Activated naive CD4-positive, alpha-beta T cell treated with anti-CD3 and anti-CD28 coated beads for 36 hours (primary cell): ENCODE measurements around the gene DAPK1. TPM values are rescaled to one million over a fixed set of nuclear protein-coding genes. Genes with fewer than 3 reads are reported as not detected.

Source experiments
- CTCF ChIA-PET: fragments of 350-600 bp; sonication (Branson Sonifier 250); formaldehyde crosslinking; loops from one replicate; lab custom pipeline; 2021; ENCODE audit warnings: antibody characterized with exemption; lab: Charles Lee
- DNase-seq: peaks from one replicate; pipeline ENCODE4 v3.0.0-alpha.2; 2020
- H3K27ac Mint-ChIP-seq: one replicate; pipeline ENCODE4 v1.8.0; 2021; ENCODE audit warnings: mild to moderate bottlenecking, mixed read lengths
- H3K27me3 Mint-ChIP-seq: one replicate; pipeline ENCODE4 v1.8.0; 2021; ENCODE audit warnings: low read depth, mixed read lengths
- H3K36me3 Mint-ChIP-seq: one replicate; pipeline ENCODE4 v1.8.0; 2021; ENCODE audit warnings: low read depth, mixed read lengths
- H3K4me1 Mint-ChIP-seq: one replicate; pipeline ENCODE4 v1.8.0; 2021; ENCODE audit warnings: low read depth, mixed read lengths
- H3K4me3 Mint-ChIP-seq: one replicate; pipeline ENCODE4 v1.8.0; 2021; ENCODE audit warnings: mild to moderate bottlenecking, moderate library complexity, mixed read lengths
- H3K9me3 Mint-ChIP-seq: one replicate; pipeline ENCODE4 v1.8.0; 2021; ENCODE audit warnings: mixed read lengths
- intact Hi-C: fragments of 100-400 bp; cut with micrococcal nuclease; formaldehyde crosslinking; loops from one replicate; pipeline ENCODE4 v1.15.1; 2023
- total RNA-seq, 2 experiments: library from RNA; stranded (reverse); gene quantifications; one replicate each; pipeline ENCODE4 v1.2.3, GENCODE V29; 2021

Gene DAPK1
- total RNA-seq, 2 experiments from 2014 or later, result 0.20 to 0.50 TPM

DNA sequence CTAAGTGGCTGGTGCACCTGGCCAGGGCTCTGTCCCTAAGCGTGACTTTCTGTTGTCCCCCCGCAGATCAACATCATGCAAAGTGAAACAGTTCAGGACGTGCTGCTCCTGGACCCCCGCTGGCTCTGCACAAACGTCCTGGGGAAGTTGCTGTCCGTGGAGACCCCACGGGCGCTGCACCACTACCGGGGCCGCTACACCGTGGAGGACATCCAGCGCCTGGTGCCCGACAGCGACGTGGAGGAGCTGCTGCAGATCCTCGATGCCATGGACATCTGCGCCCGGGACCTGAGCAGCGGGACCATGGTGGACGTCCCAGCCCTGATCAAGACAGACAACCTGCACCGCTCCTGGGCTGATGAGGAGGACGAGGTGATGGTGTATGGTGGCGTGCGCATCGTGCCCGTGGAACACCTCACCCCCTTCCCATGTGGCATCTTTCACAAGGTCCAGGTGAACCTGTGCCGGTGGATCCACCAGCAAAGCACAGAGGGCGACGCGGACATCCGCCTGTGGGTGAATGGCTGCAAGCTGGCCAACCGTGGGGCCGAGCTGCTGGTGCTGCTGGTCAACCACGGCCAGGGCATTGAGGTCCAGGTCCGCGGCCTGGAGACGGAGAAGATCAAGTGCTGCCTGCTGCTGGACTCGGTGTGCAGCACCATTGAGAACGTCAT is 208.5 kb downstream of the DAPK1 start:
- Mint-ChIP-seq H3K36me3 (no peaks in the 10 kb centered on the region), H3K4me1 (peaks cover 35% of the 10 kb centered on the region), H3K4me3 (no peak overlapping the region), H3K27me3 (peaks cover 4% of the 10 kb centered on the region), H3K27ac (no peak overlapping the region), H3K9me3 (no peaks in the 10 kb centered on the region)
- CTCF ChIA-PET, result no interaction called here
- intact Hi-C loops, result loop anchor here (10.0 kb wide), 1 partner anchor 769 kb away; no protein-coding TSS in a partner anchor
- DNase-seq, result no peak

- intact Hi-C loops, result loop anchor here (2.0 to 10.0 kb wide), 3 partner anchors 19 to 767 kb away; partner anchors contain the start of gene CTSL
- CTCF ChIA-PET, result no interaction called here
Observed at GRCh38 chr9:87707805-87708506, 210.3 kb downstream of the DAPK1 start.

GRCh38 chr9:87708546-87708945 is 210.9 kb downstream of the DAPK1 start:
- Mint-ChIP-seq H3K9me3 (no peaks in the 10 kb centered on the region), H3K4me1 (peaks cover 36% of the 10 kb centered on the region), H3K27me3 (peaks cover 3% of the 10 kb centered on the region), H3K36me3 (no peaks in the 10 kb centered on the region), H3K4me3 (no peak overlapping the region), H3K27ac (no peak overlapping the region)
- intact Hi-C loops, result loop anchor here (2.0 to 10.0 kb wide), 3 partner anchors 18 to 766 kb away; partner anchors contain the start of gene CTSL
- no peak for DNase-seq
- CTCF ChIA-PET, result interaction anchor here (1.2 to 1.7 kb wide), 2 partner anchors 17 to 31 kb away, joined by 5 to 8 read pairs; partner anchors contain the start of gene CTSL

More at GRCh38 chr9:87707805-87708506, 210.3 kb downstream of the DAPK1 start:
- H3K27ac Mint-ChIP-seq, result no peak overlapping the region
- H3K4me3 Mint-ChIP-seq, result no peak overlapping the region
- no peaks in the 10 kb centered on the region for H3K36me3 Mint-ChIP-seq
- H3K4me1 Mint-ChIP-seq, result peaks cover 34% of the 10 kb centered on the region
- no peak for DNase-seq
- H3K9me3 Mint-ChIP-seq, result no peaks in the 10 kb centered on the region
- H3K27me3 Mint-ChIP-seq, result peaks cover 3% of the 10 kb centered on the region

DNA sequence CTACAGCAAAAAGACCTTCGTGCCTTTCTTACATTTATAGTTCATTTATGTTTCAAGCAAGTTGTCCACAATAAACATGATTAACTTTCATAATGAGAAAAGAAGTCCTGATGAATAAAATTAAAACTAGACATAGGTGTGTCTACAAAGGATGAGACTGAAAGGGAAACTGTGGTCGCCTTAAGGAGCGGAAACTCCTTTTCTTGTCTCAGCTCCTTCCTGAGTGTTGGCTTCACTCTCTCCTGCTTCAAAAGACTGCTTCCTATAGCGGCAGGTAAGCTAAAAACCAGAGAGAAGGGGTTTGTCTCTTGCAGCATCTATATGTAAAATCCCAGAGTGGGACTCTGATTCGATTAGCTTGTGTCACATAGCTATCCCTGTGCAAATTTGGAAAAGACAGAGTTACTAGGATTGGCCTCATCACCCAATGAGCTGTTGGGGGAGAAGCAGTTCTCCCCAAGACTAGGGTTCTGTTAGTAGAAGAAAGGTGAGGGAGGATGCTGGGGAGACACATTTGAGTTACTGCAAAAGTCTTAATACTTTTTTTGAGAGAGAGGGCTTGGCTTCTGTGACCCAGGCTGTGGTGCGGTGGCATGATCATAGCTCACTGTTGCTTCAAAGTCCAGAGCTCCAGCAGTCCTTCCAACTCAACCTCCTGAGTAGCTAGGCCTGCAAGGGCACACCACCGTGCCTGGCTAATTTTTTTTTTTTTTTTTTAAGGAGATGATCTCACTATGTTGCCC is 211.5 kb downstream of the DAPK1 start:
- Mint-ChIP-seq H3K36me3 (no peaks in the 10 kb centered on the region), H3K27ac (no peak overlapping the region), H3K4me1 (peaks cover 36% of the 10 kb centered on the region), H3K27me3 (peaks cover 3% of the 10 kb centered on the region), H3K4me3 (no peak overlapping the region), H3K9me3 (no peaks in the 10 kb centered on the region)
- peak; percentile 65 for DNase-seq
- CTCF ChIA-PET, result interaction anchor here (1.2 to 1.7 kb wide), 2 partner anchors 16 to 32 kb away, joined by 5 to 8 read pairs; partner anchors contain the start of gene CTSL
- intact Hi-C loops, result loop anchor here (1.0 to 10.0 kb wide), 6 partner anchors 18 to 766 kb away; partner anchors contain the start of gene CTSL

- CTCF ChIA-PET, result no interaction called here
- Mint-ChIP-seq H3K9me3 (no peaks in the 10 kb centered on the region), H3K36me3 (no peaks in the 10 kb centered on the region), H3K27me3 (peaks cover 3% of the 10 kb centered on the region), H3K4me1 (peaks cover 36% of the 10 kb centered on the region), H3K4me3 (no peak overlapping the region), H3K27ac (no peak overlapping the region)
- intact Hi-C loops, result no loop called here
- no peak for DNase-seq
Observed at GRCh38 chr9:87710443-87710842, 212.8 kb downstream of the DAPK1 start.

DNA sequence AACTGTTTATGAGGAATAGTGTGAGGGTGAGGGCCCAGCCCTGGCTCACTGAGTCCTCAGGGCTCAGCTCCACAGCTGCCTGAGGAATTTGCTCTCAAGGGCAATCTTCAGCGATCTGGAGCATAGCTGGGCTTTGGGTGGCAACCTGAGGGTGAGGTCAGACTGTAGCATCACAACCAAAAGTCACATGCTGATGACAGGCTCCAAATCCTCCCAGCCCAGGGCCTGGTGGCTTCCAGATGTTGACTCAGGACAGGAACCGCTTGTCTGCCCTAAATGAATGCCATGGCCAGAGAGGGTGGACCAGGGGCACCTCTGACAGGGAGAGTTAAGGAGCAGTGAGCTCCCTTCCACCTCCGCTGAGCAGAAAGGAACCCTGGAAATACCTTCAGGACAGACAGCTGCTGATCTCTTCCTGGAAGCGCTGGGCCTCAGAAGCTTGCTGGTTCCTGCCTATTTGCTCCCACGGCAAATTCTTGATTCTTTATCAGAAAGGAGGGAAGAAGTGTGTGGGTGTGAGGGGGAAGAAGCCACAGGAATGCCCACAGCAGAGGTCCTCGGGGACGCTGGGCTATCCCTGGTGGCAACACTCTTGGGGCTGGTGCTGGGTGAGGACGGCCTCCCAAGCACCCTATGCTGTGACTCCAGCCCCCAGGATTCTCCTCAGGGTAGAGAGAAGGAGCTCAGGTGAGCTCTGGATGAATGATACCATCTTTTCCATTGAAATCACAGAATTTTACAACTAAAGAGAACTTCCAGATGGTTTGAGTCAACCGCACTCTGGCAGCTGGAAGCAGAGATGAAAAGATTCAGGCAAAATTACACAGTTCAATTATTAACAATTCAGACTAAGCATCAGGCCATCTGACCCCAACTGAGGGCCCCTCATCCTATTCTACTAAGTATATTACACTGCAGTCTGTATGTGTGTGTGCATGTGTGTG is 214.5 kb downstream of the DAPK1 start:
- H3K4me3 Mint-ChIP-seq, result no peak overlapping the region
- no peak for DNase-seq
- CTCF ChIA-PET, result interaction anchor here (1.0 kb wide), 1 partner anchor 24 kb away, joined by 3 read pairs; no protein-coding TSS in a partner anchor
- H3K27ac Mint-ChIP-seq, result no peak overlapping the region
- no peaks in the 10 kb centered on the region for H3K36me3 Mint-ChIP-seq
- intact Hi-C loops, result no loop called here
- peaks cover 36% of the 10 kb centered on the region for H3K4me1 Mint-ChIP-seq
- H3K27me3 Mint-ChIP-seq, result peaks cover 3% of the 10 kb centered on the region
- H3K9me3 Mint-ChIP-seq, result no peaks in the 10 kb centered on the region

GRCh38 chr9:87712801-87713277 is 215.2 kb downstream of the DAPK1 start:
- Mint-ChIP-seq H3K4me3 (no peak overlapping the region), H3K9me3 (no peaks in the 10 kb centered on the region), H3K27me3 (no peaks in the 10 kb centered on the region), H3K36me3 (no peaks in the 10 kb centered on the region), H3K27ac (no peak overlapping the region), H3K4me1 (peaks cover 30% of the 10 kb centered on the region)
- CTCF ChIA-PET, result no interaction called here
- DNase-seq, result no peak
- intact Hi-C loops, result no loop called here

- no peak overlapping the region for H3K27ac Mint-ChIP-seq
- intact Hi-C loops, result no loop called here
- no peaks in the 10 kb centered on the region for H3K27me3 Mint-ChIP-seq
- H3K4me3 Mint-ChIP-seq, result no peak overlapping the region
- peaks cover 26% of the 10 kb centered on the region for H3K4me1 Mint-ChIP-seq
- no peaks in the 10 kb centered on the region for H3K36me3 Mint-ChIP-seq
- DNase-seq, result peak; percentile 42
- no peaks in the 10 kb centered on the region for H3K9me3 Mint-ChIP-seq
- CTCF ChIA-PET, result interaction anchor here (0.8 to 0.9 kb wide), 2 partner anchors 9 to 50 kb away, joined by 3 read pairs; no protein-coding TSS in a partner anchor
Observed at GRCh38 chr9:87713278-87713987, 215.8 kb downstream of the DAPK1 start.

DNA sequence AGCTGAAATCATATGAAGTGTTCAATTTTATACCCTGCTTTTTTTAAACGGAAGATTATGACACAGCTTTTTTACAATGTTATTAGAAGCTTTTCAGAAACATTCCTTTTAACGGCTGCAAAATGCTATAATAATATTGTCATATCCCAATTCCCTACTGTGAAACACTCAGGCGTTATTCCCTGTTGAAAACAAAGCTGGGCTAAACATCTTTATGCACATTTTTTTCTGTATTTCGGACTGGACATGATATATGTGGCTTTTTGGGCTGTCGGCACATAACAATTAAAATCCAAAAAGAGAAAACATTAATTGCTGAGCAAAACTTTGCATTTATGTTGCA is 216.3 kb downstream of the DAPK1 start:
- DNase-seq, result no peak
- CTCF ChIA-PET, result interaction anchor here (0.8 to 0.9 kb wide), 2 partner anchors 9 to 51 kb away, joined by 3 read pairs; no protein-coding TSS in a partner anchor
- intact Hi-C loops, result no loop called here
- Mint-ChIP-seq H3K4me3 (no peak overlapping the region), H3K4me1 (peaks cover 21% of the 10 kb centered on the region), H3K9me3 (no peaks in the 10 kb centered on the region), H3K27ac (no peak overlapping the region), H3K27me3 (no peaks in the 10 kb centered on the region), H3K36me3 (no peaks in the 10 kb centered on the region)

GRCh38 chr9:87714819-87715218 is 217.2 kb downstream of the DAPK1 start:
- no peaks in the 10 kb centered on the region for H3K9me3 Mint-ChIP-seq
- intact Hi-C loops, result no loop called here
- H3K4me3 Mint-ChIP-seq, result no peak overlapping the region
- no peaks in the 10 kb centered on the region for H3K27me3 Mint-ChIP-seq
- CTCF ChIA-PET, result no interaction called here
- no peak overlapping the region for H3K27ac Mint-ChIP-seq
- H3K36me3 Mint-ChIP-seq, result no peaks in the 10 kb centered on the region
- H3K4me1 Mint-ChIP-seq, result peaks cover 13% of the 10 kb centered on the region
- no peak for DNase-seq

DNA sequence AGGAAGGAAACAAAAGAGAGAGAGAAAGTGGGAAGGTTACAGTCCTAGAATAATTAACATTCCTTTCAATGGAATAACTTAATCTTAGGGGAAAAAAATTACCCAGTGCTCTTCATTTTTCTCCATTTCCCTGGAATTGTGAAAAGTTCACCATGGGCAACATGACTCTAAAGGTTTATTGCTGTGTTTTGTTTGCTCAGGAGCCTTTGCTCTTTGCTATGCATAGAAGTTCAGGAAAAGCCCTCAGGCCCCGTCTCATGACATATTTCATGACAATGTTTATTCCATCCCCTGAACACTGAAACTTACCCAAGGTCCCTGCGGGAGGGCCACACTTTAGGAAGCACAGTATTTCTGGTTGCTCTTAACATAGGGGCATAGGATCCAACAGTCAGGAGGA is 218.5 kb downstream of the DAPK1 start:
- Mint-ChIP-seq H3K27me3 (no peaks in the 10 kb centered on the region), H3K4me3 (no peak overlapping the region), H3K9me3 (no peaks in the 10 kb centered on the region), H3K36me3 (no peaks in the 10 kb centered on the region), H3K4me1 (peaks cover 5% of the 10 kb centered on the region), H3K27ac (no peak overlapping the region)
- intact Hi-C loops, result no loop called here
- CTCF ChIA-PET, result no interaction called here
- DNase-seq, result no peak
